Calu3 (cell line): ENCODE data around the gene GJB5. TPM values are rescaled to one million over a fixed set of nuclear protein-coding genes. Genes with fewer than 3 reads are reported as not detected.

ENCODE experiments used
- BruUV-seq: library from RNA; stranded (reverse); fragments of 400-500 nt; replicated peaks from 2 replicates; lab custom pipeline; 2021; lab: Mats Ljungman, UMichigan
- CTCF ChIA-PET: fragments of 300-600 bp; sonication (Branson Sonifier 250); formaldehyde crosslinking; loops from one replicate; lab custom pipeline; 2022; ENCODE audit warnings: antibody characterized with exemption; lab: Charles Lee
- DNase-seq: peaks from one replicate; pipeline ENCODE4 v3.0.0; 2022
- H3K27ac Mint-ChIP-seq: one replicate; pipeline ENCODE4 v1.8.0; 2022; ENCODE audit warnings: mixed read lengths; ENCODE audit not compliant: unreplicated experiment
- H3K27me3 Mint-ChIP-seq: one replicate; pipeline ENCODE4 v1.8.0; 2022; ENCODE audit warnings: mixed read lengths; ENCODE audit not compliant: unreplicated experiment
- H3K36me3 Mint-ChIP-seq: one replicate; pipeline ENCODE4 v1.8.0; 2022; ENCODE audit warnings: mild to moderate bottlenecking, moderate library complexity, mixed read lengths; ENCODE audit not compliant: insufficient read depth, unreplicated experiment
- H3K4me1 Mint-ChIP-seq: one replicate; pipeline ENCODE4 v1.8.0; 2022; ENCODE audit warnings: mild to moderate bottlenecking, low read depth, mixed read lengths; ENCODE audit not compliant: unreplicated experiment
- H3K4me3 Mint-ChIP-seq: one replicate; pipeline ENCODE4 v1.8.0; 2022; ENCODE audit warnings: mild to moderate bottlenecking, low read depth, moderate library complexity, mixed read lengths; ENCODE audit not compliant: unreplicated experiment
- H3K9me3 Mint-ChIP-seq: one replicate; pipeline ENCODE4 v1.8.0; 2022; ENCODE audit warnings: low read depth, mixed read lengths; ENCODE audit not compliant: unreplicated experiment
- intact Hi-C: fragments of 100-400 bp; cut with micrococcal nuclease; formaldehyde crosslinking; loops from one replicate; pipeline ENCODE4 v1.10.0; 2022; ENCODE audit not compliant: unreplicated experiment
- total RNA-seq: library from RNA; stranded (reverse); gene quantifications from 2 replicates; pipeline ENCODE4 v1.2.3, GENCODE V29; 2022
- TF ChIP-seq, protein P1 (sequence below): fragments of 200-600 bp; IDR thresholded peaks from one replicate; pipeline ENCODE4 v1.8.0; 2022; ENCODE audit warnings: antibody characterized with exemption; ENCODE audit not compliant: unreplicated experiment

Gene GJB5
- total RNA-seq, 1 experiment from 2014 or later, result 1.1 TPM

- peak; percentile 60 for DNase-seq
- Mint-ChIP-seq H3K9me3 (no peaks in the 10 kb centered on the region), H3K4me1 (peaks cover 54% of the 10 kb centered on the region), H3K27ac (peak overlapping the region; percentile 76), H3K4me3 (peak overlapping the region; percentile 88), H3K36me3 (peaks cover 40% of the 10 kb centered on the region), H3K27me3 (no peaks in the 10 kb centered on the region)
- no TSS peak for BruUV-seq
- intact Hi-C loops, result no loop called here
- CTCF ChIA-PET, result interaction anchor here (0.8 to 2.2 kb wide), 6 partner anchors 19 to 80 kb away, joined by 3 to 10 read pairs (median 4); partner anchors contain the start of genes GJB4, GJB5 and SMIM12
- TF ChIP-seq, protein P1, sequence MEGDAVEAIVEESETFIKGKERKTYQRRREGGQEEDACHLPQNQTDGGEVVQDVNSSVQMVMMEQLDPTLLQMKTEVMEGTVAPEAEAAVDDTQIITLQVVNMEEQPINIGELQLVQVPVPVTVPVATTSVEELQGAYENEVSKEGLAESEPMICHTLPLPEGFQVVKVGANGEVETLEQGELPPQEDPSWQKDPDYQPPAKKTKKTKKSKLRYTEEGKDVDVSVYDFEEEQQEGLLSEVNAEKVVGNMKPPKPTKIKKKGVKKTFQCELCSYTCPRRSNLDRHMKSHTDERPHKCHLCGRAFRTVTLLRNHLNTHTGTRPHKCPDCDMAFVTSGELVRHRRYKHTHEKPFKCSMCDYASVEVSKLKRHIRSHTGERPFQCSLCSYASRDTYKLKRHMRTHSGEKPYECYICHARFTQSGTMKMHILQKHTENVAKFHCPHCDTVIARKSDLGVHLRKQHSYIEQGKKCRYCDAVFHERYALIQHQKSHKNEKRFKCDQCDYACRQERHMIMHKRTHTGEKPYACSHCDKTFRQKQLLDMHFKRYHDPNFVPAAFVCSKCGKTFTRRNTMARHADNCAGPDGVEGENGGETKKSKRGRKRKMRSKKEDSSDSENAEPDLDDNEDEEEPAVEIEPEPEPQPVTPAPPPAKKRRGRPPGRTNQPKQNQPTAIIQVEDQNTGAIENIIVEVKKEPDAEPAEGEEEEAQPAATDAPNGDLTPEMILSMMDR, result no peak
These were observed 24.7 kb downstream of the GJB5 start for GRCh38 chr1:34779526-34779925.

GRCh38 chr1:34779962-34780361 lies 25.1 kb downstream of the GJB5 start:
- Mint-ChIP-seq H3K4me3 (peak overlapping the region; percentile 88), H3K4me1 (peaks cover 54% of the 10 kb centered on the region), H3K36me3 (peaks cover 43% of the 10 kb centered on the region), H3K9me3 (no peaks in the 10 kb centered on the region), H3K27ac (peak overlapping the region; percentile 76), H3K27me3 (no peaks in the 10 kb centered on the region)
- no peak for DNase-seq
- TF ChIP-seq, protein P1, result no peak
- CTCF ChIA-PET, result interaction anchor here (0.8 to 2.2 kb wide), 3 partner anchors 21 to 73 kb away, joined by 4 to 10 read pairs (median 9); partner anchors contain the start of gene GJB4
- BruUV-seq, result no TSS peak
- intact Hi-C loops, result loop anchor here (2.0 kb wide), 1 partner anchor 17 kb away; no protein-coding TSS in a partner anchor

GRCh38 chr1:34780528-34780927 lies 25.7 kb downstream of the GJB5 start:
- CTCF ChIA-PET, result no interaction called here
- H3K27me3 Mint-ChIP-seq, result no peaks in the 10 kb centered on the region
- TF ChIP-seq, protein P1, result no peak
- BruUV-seq, result TSS peak; percentile 80
- peak; percentile 28 for DNase-seq
- peaks cover 48% of the 10 kb centered on the region for H3K36me3 Mint-ChIP-seq
- peak overlapping the region; percentile 64 for H3K27ac Mint-ChIP-seq
- H3K9me3 Mint-ChIP-seq, result no peaks in the 10 kb centered on the region
- H3K4me1 Mint-ChIP-seq, result peaks cover 54% of the 10 kb centered on the region
- H3K4me3 Mint-ChIP-seq, result peak overlapping the region; percentile 88
- intact Hi-C loops, result loop anchor here (2.0 kb wide), 1 partner anchor 18 kb away; no protein-coding TSS in a partner anchor

- Mint-ChIP-seq H3K9me3 (no peaks in the 10 kb centered on the region), H3K27ac (peak within 1 kb of the TSS; percentile 90), H3K27me3 (no peaks in the 10 kb centered on the region), H3K4me1 (peaks cover 56% of the 10 kb centered on the region), H3K4me3 (peak within 1 kb of the TSS; percentile 88), H3K36me3 (peaks cover 48% of the 10 kb centered on the region)
- TF ChIP-seq, protein P1, result no peak
- CTCF ChIA-PET, result interaction anchor here (0.7 to 1.2 kb wide), 5 partner anchors 22 to 135 kb away, joined by 3 to 6 read pairs (median 5); partner anchors contain the start of gene SMIM12
- BruUV-seq, result no TSS peak
- intact Hi-C loops, result loop anchor here (2.0 kb wide), 1 partner anchor 18 kb away; no protein-coding TSS in a partner anchor
- peak; percentile 74 for DNase-seq
These were observed 26.4 kb downstream of the GJB5 start, which contains the start of gene GJB3 for GRCh38 chr1:34781071-34781843. Gene GJB3 (plus strand): TSS chr1:34781214. CDS start chr1:34784763, 3,549 bp downstream.
